SK-N-SH (cell line): ENCODE results near the gene STPG2.

ENCODE experiments used
- CHD2 ChIP-seq: fragments of 150-350 bp; IDR thresholded peaks from 2 replicates; pipeline ENCODE4 v1.6.1; 2018; ENCODE audit warnings: low read length; ENCODE audit not compliant: partially characterized antibody
- CTCF ChIP-seq: fragments of 200-600 bp; sonication (generic); IDR thresholded peaks from 2 replicates; pipeline ENCODE4 v1.6.1; 2017; ENCODE audit warnings: antibody characterized with exemption, mild to moderate bottlenecking, moderate library complexity
- EZH2phosphoT487 ChIP-seq: fragments of 200-600 bp; sonication (generic); IDR thresholded peaks from 2 replicates; pipeline ENCODE4 v1.6.1; 2017; ENCODE audit warnings: low read depth, mixed run types, mild to moderate bottlenecking, antibody characterized with exemption, moderate library complexity, borderline replicate concordance
- FOXM1 ChIP-seq: IDR thresholded peaks from 2 replicates; pipeline ENCODE4 v1.4.0; 2012; ENCODE audit warnings: low read depth, mild to moderate bottlenecking
- MEF2A ChIP-seq: IDR thresholded peaks from 2 replicates; pipeline ENCODE4 v1.4.0; 2012; ENCODE audit warnings: low read depth, borderline replicate concordance
- POLR2AphosphoS5 ChIP-seq: IDR thresholded peaks from 2 replicates; pipeline ENCODE4 v1.6.1; 2012; ENCODE audit warnings: low read depth, low read length
- RCOR1 ChIP-seq: fragments of 150-350 bp; IDR thresholded peaks from 2 replicates; pipeline ENCODE4 v1.6.1; 2017; ENCODE audit warnings: antibody characterized with exemption, low read length
- RXRA ChIP-seq: IDR thresholded peaks from 2 replicates; pipeline ENCODE4 v1.4.0; 2012; ENCODE audit warnings: low read depth, mild to moderate bottlenecking, borderline replicate concordance
- SIN3A ChIP-seq: IDR thresholded peaks from 2 replicates; pipeline ENCODE4 v1.6.1; 2012; ENCODE audit warnings: low read depth, mild to moderate bottlenecking, low read length, moderate library complexity, borderline replicate concordance
- TEAD4 ChIP-seq: IDR thresholded peaks from 2 replicates; pipeline ENCODE4 v1.4.0; 2012; ENCODE audit warnings: mild to moderate bottlenecking, borderline replicate concordance; ENCODE audit not compliant: insufficient read depth

- TF ChIP-seq POLR2AphosphoS5, result no peak
- TF ChIP-seq CTCF, result no peak
- TF ChIP-seq RCOR1, result no peak
- no peak for TF ChIP-seq MEF2A
- TF ChIP-seq SIN3A, result no peak
- no peak for TF ChIP-seq EZH2phosphoT487
- no peak for TF ChIP-seq RXRA
- no peak for TF ChIP-seq TEAD4
- no peak for TF ChIP-seq FOXM1
- no peak for TF ChIP-seq CHD2
Observed at GRCh38 chr4:97525236-97525635, 618.0 kb downstream of the STPG2 start.
